ENCODE measurements around the gene DDX10. TPM values are rescaled to one million over a fixed set of nuclear protein-coding genes. Genes with fewer than 3 reads are reported as not detected.
A peak's percentile ranks its signal among the peaks of the same experiment; 100 is the strongest.

DDX10 gene
- total RNA-seq, 1 experiment from 2014 or later: 78.3 TPM

DNA sequence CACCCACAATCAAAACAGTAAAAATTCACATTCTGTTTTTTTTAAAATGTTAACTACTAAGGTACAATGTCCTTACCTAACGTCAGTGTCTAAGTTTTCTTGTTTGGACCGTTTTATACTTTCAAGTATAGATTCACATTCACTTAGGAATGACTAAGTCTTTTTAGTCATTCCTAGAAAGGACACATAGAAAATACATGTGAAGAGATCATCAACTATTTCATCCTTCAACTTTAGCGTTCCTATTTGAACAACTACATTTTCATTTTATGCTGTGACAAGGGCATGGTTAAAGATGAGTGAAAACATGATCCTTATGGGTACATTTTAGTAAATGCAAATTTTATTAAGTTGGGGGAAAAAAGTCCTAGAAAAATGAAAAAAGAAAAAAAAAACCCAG, 62.8 kb downstream of the DDX10 start:
- H3K9me3 Mint-ChIP-seq (ENCODE audit: unreplicated experiment): peaks cover 9% of the 10 kb centered on the region
- DNase-seq: no peak
- CTCF ChIA-PET: no interaction called here
- Histone ChIP-seq H3K27me3 (replicated peaks; ENCODE audit: control insufficient read depth, insufficient read depth, low read length) (no peaks in the 10 kb centered on the region), H3K4me1 (peaks cover 23% of the 10 kb centered on the region), H3K9me3 (no peaks in the 10 kb centered on the region), H3K36me3 (ENCODE audit: control insufficient read depth, insufficient read depth, low read length) (no peaks in the 10 kb centered on the region), H3K4me3 (ENCODE audit: low read depth, low read length) (no peak overlapping the region)
- H3K36me3 Mint-ChIP-seq (ENCODE audit: insufficient read depth, unreplicated experiment): peaks cover 12% of the 10 kb centered on the region
- H3K27me3 Mint-ChIP-seq (ENCODE audit: insufficient read depth, unreplicated experiment): no peaks in the 10 kb centered on the region
- POLR2A ChIA-PET: no interaction called here
- no TSS peak for BruUV-seq (replicated peaks)
- peaks cover 27% of the 10 kb centered on the region for H3K4me1 Mint-ChIP-seq (ENCODE audit: low read depth, unreplicated experiment)
- TF ChIP-seq, protein P1, sequence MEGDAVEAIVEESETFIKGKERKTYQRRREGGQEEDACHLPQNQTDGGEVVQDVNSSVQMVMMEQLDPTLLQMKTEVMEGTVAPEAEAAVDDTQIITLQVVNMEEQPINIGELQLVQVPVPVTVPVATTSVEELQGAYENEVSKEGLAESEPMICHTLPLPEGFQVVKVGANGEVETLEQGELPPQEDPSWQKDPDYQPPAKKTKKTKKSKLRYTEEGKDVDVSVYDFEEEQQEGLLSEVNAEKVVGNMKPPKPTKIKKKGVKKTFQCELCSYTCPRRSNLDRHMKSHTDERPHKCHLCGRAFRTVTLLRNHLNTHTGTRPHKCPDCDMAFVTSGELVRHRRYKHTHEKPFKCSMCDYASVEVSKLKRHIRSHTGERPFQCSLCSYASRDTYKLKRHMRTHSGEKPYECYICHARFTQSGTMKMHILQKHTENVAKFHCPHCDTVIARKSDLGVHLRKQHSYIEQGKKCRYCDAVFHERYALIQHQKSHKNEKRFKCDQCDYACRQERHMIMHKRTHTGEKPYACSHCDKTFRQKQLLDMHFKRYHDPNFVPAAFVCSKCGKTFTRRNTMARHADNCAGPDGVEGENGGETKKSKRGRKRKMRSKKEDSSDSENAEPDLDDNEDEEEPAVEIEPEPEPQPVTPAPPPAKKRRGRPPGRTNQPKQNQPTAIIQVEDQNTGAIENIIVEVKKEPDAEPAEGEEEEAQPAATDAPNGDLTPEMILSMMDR (IDR thresholded peaks at IDR 0.05; ENCODE audit: insufficient read depth in 1 of 2, low read depth in 1 of 2, low read length in 1 of 2, severe bottlenecking in 1 of 2, unreplicated experiment in 1 of 2): no peak
- H3K27ac Mint-ChIP-seq (ENCODE audit: unreplicated experiment): no peak overlapping the region
- intact Hi-C loops (cut with micrococcal nuclease; ENCODE audit: unreplicated experiment): no loop called here
- no peak overlapping the region for H3K4me3 Mint-ChIP-seq (ENCODE audit: unreplicated experiment)

DNA sequence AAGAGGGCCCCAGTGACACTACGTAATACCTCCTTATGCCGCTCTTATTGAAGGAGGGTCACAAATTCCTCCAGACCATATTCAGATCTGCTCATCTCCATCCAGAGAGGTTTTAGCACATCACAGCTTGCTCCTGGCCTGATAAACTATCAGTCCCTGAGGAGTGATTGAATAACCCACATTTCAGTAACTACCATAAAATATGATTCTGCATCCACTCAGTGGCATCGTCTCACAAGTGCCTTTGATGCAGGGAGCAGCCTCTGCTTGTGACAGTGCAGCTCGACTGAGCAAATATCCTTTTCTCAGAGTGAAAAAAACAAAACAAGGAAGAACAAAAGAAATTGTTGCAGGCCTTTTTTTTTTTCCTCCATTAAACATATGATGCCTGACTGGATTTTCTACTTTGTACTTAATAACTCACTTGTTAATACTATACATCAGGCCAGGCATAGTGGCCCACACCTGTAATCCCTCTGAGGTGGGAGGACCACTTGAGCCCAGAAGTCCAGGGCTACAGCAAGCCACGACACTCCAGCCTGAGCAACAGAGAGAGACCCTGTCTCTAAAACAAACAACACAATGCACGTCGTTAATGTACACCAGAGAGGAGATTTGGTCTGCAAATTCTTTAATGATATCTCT, 64.5 kb downstream of the DDX10 start:
- ChIA-PET POLR2A (interaction anchor here (0.7 kb wide), 1 partner anchor 796 kb away, joined by 5 read pairs; no protein-coding TSS in a partner anchor), CTCF (interaction anchor here (0.8 kb wide), 1 partner anchor 31 kb away, joined by 3 read pairs; no protein-coding TSS in a partner anchor)
- Mint-ChIP-seq H3K27me3 (ENCODE audit: insufficient read depth, unreplicated experiment) (no peaks in the 10 kb centered on the region), H3K9me3 (ENCODE audit: unreplicated experiment) (peaks cover 9% of the 10 kb centered on the region), H3K4me1 (ENCODE audit: low read depth, unreplicated experiment) (peaks cover 42% of the 10 kb centered on the region), H3K4me3 (ENCODE audit: unreplicated experiment) (no peak overlapping the region), H3K27ac (ENCODE audit: unreplicated experiment) (no peak overlapping the region), H3K36me3 (ENCODE audit: insufficient read depth, unreplicated experiment) (peaks cover 6% of the 10 kb centered on the region)
- TF ChIP-seq, protein P1 (IDR thresholded peaks at IDR 0.05; ENCODE audit: insufficient read depth in 1 of 2, low read depth in 1 of 2, low read length in 1 of 2, severe bottlenecking in 1 of 2, unreplicated experiment in 1 of 2): no peak
- Histone ChIP-seq H3K9me3 (no peaks in the 10 kb centered on the region), H3K4me1 (peaks cover 38% of the 10 kb centered on the region), H3K36me3 (ENCODE audit: control insufficient read depth, insufficient read depth, low read length) (no peaks in the 10 kb centered on the region), H3K27me3 (replicated peaks; ENCODE audit: control insufficient read depth, insufficient read depth, low read length) (no peaks in the 10 kb centered on the region), H3K4me3 (ENCODE audit: low read depth, low read length) (no peak overlapping the region)
- DNase-seq: peak in 1 of 2 experiments; percentile 15
- intact Hi-C loops (cut with micrococcal nuclease; ENCODE audit: unreplicated experiment): no loop called here
- BruUV-seq (replicated peaks): no TSS peak

DNA sequence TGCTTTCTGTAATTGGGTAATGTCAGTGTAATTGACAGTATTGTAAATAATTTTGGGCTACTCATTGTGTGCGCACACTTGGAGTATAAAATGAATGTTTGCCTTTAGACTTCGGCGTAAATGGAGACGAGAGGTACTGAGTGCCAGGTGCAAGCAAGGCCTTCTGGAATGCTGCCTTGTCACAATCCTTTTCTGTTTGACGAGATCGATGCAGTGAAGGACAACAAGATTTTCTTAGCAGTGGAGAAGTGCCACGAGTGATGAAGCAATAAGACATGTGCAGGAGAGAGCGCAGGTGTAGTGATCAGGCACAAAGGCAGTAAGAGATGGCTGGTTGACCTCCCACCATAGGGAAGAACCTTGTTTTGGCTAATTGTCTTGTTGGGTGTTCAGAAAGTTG, 67.5 kb downstream of the DDX10 start:
- Mint-ChIP-seq H3K4me1 (ENCODE audit: low read depth, unreplicated experiment) (peaks cover 42% of the 10 kb centered on the region), H3K9me3 (ENCODE audit: unreplicated experiment) (no peaks in the 10 kb centered on the region), H3K27me3 (ENCODE audit: insufficient read depth, unreplicated experiment) (no peaks in the 10 kb centered on the region), H3K27ac (ENCODE audit: unreplicated experiment) (peak overlapping the region; percentile 14), H3K4me3 (ENCODE audit: unreplicated experiment) (no peak overlapping the region), H3K36me3 (ENCODE audit: insufficient read depth, unreplicated experiment) (peaks cover 6% of the 10 kb centered on the region)
- peak; percentile 51 to 65 for DNase-seq
- Histone ChIP-seq H3K9me3 (no peaks in the 10 kb centered on the region), H3K27me3 (replicated peaks; ENCODE audit: control insufficient read depth, insufficient read depth, low read length) (no peaks in the 10 kb centered on the region), H3K4me1 (peaks cover 43% of the 10 kb centered on the region), H3K4me3 (ENCODE audit: low read depth, low read length) (no peak overlapping the region), H3K36me3 (ENCODE audit: control insufficient read depth, insufficient read depth, low read length) (no peaks in the 10 kb centered on the region)
- TF ChIP-seq, protein P1 (IDR thresholded peaks at IDR 0.05; ENCODE audit: insufficient read depth in 1 of 2, low read depth in 1 of 2, low read length in 1 of 2, severe bottlenecking in 1 of 2, unreplicated experiment in 1 of 2): no peak
- BruUV-seq (replicated peaks): no TSS peak
- CTCF ChIA-PET: interaction anchor here (1.2 kb wide), 2 partner anchors 14 to 68 kb away, joined by 3 to 4 read pairs; partner anchors contain the start of gene DDX10
- intact Hi-C loops (cut with micrococcal nuclease; ENCODE audit: unreplicated experiment): no loop called here
- POLR2A ChIA-PET: no interaction called here

Data from Caco-2 (cell line).